IMR-90 (cell line): Measurements from ENCODE around the gene PIH1D1. TPM values are rescaled to one million over a fixed set of nuclear protein-coding genes. Genes with fewer than 3 reads are reported as not detected.

Source experiments
- ATAC-seq: fragments of 200-7000 bp; cut with Tn5 transposase; 2 replicates; pipeline ENCODE4 v1.9.1; 2020; ENCODE audit warnings: low read depth, mild to moderate bottlenecking, moderate library complexity
- BruUV-seq: library from RNA; stranded (reverse); fragments of 400-500 nt; replicated peaks from 2 replicates; lab custom pipeline; 2021; lab: Mats Ljungman, UMichigan
- CTCF ChIA-PET: fragments of 300-600 bp; formaldehyde crosslinking; extraction: SDS; loops from one replicate; lab custom pipeline; 2021; ENCODE audit warnings: antibody characterized with exemption; lab: Yijun Ruan, JAX
- POLR2A ChIA-PET: fragments of 300-600 bp; sonication (Branson Sonifier 250); formaldehyde crosslinking; loops from one replicate; lab custom pipeline; 2022; ENCODE audit warnings: antibody characterized with exemption; ENCODE audit not compliant: unreplicated experiment; lab: Charles Lee
- DNase-seq: peaks from one replicate; pipeline ENCODE4 v3.0.0; 2013
- H2AFZ ChIP-seq: replicated peaks from 2 replicates; pipeline ENCODE3; 2013; ENCODE audit warnings: low read length, mild to moderate bottlenecking; ENCODE audit not compliant: poor library complexity
- H2AK5ac ChIP-seq: 2 replicates; pipeline ENCODE4 v1.6.1; 2013; ENCODE audit warnings: low read depth, low read length, inconsistent platforms
- H2AK9ac ChIP-seq: replicated peaks from 2 replicates; pipeline ENCODE3; 2013; ENCODE audit warnings: mild to moderate bottlenecking, low read depth, low read length, moderate library complexity; ENCODE audit not compliant: poor library complexity
- H2BK120ac ChIP-seq: 2 replicates; pipeline ENCODE4 v1.6.1; 2013; ENCODE audit warnings: low read depth, low read length, inconsistent platforms
- H2BK15ac ChIP-seq: 3 replicates; pipeline ENCODE4 v1.6.1; 2013; ENCODE audit warnings: low read depth, low read length, inconsistent platforms
- H2BK20ac ChIP-seq: 2 replicates; pipeline ENCODE4 v1.6.1; 2013; ENCODE audit warnings: low read depth, mild to moderate bottlenecking, inconsistent platforms, low read length, moderate library complexity
- H2BK5ac ChIP-seq: 2 replicates; pipeline ENCODE4 v1.6.1; 2013; ENCODE audit warnings: mild to moderate bottlenecking, low read depth, low read length, inconsistent platforms; ENCODE audit not compliant: poor library complexity, severe bottlenecking
- H3K14ac ChIP-seq: replicated peaks from 2 replicates; pipeline ENCODE4 v1.6.1; 2013; ENCODE audit warnings: low read depth, low read length, inconsistent platforms
- H3K18ac ChIP-seq: 2 replicates; pipeline ENCODE4 v1.6.1; 2013; ENCODE audit warnings: low read depth, low read length, control low read depth
- H3K23ac ChIP-seq: 2 replicates; pipeline ENCODE4 v1.6.1; 2013; ENCODE audit warnings: low read depth, low read length, inconsistent platforms
- H3K27ac ChIP-seq: 2 replicates; pipeline ENCODE4 v1.5.1; 2013; ENCODE audit warnings: mild to moderate bottlenecking, control low read depth, low read length; ENCODE audit not compliant: insufficient read depth
- H3K27me3 ChIP-seq: 2 replicates; pipeline ENCODE4 v1.6.1; 2013; ENCODE audit warnings: low read length; ENCODE audit not compliant: control insufficient read depth, insufficient read depth
- H3K36me3 ChIP-seq: 2 replicates; pipeline ENCODE4 v1.6.1; 2013; ENCODE audit warnings: low read length, mixed read lengths; ENCODE audit not compliant: control insufficient read depth, insufficient read depth
- H3K4ac ChIP-seq: 2 replicates; pipeline ENCODE4 v1.6.1; 2013; ENCODE audit warnings: low read depth, low read length, inconsistent platforms
- H3K4me1 ChIP-seq: 2 replicates; pipeline ENCODE4 v1.6.1; 2013; ENCODE audit warnings: low read length, mixed read lengths; ENCODE audit not compliant: control insufficient read depth, insufficient read depth
- H3K4me2 ChIP-seq: 2 replicates; pipeline ENCODE4 v1.6.1; 2013; ENCODE audit warnings: low read depth, mild to moderate bottlenecking, control low read depth, low read length, moderate library complexity
- H3K4me3 ChIP-seq: 2 replicates; pipeline ENCODE4 v1.5.1; 2013; ENCODE audit warnings: low read depth, mild to moderate bottlenecking, control low read depth, low read length, moderate library complexity; ENCODE audit not compliant: insufficient read depth
- H3K56ac ChIP-seq: 2 replicates; pipeline ENCODE4 v1.6.1; 2013; ENCODE audit warnings: low read length, inconsistent platforms; ENCODE audit not compliant: insufficient read depth; ENCODE audit errors: extremely low read depth
- H3K79me1 ChIP-seq, 2 experiments: 2 replicates each; pipeline ENCODE4 v1.6.1; 2013; ENCODE audit warnings: low read length in 2 of 2, inconsistent platforms in 1 of 2, low read depth in 1 of 2
- H3K9ac ChIP-seq: 2 replicates; pipeline ENCODE4 v1.6.1; 2013; ENCODE audit warnings: low read depth, low read length, control low read depth
- H3K9me1 ChIP-seq: 2 replicates; pipeline ENCODE4 v1.6.1; 2013; ENCODE audit warnings: low read length, inconsistent platforms; ENCODE audit not compliant: insufficient read depth
- H3K9me3 ChIP-seq: 2 replicates; pipeline ENCODE4 v1.6.1; 2013; ENCODE audit warnings: low read length; ENCODE audit not compliant: control insufficient read depth, insufficient read depth
- H4K20me1 ChIP-seq: 2 replicates; pipeline ENCODE4 v1.6.1; 2013; ENCODE audit warnings: low read length, inconsistent platforms; ENCODE audit not compliant: insufficient read depth
- H4K5ac ChIP-seq: 2 replicates; pipeline ENCODE4 v1.6.1; 2013; ENCODE audit warnings: mild to moderate bottlenecking, low read depth, low read length, control low read depth
- H4K8ac ChIP-seq, 2 experiments: 2 replicates each; pipeline ENCODE4 v1.6.1; 2013; ENCODE audit warnings: low read depth in 2 of 2, low read length in 2 of 2, control low read depth in 1 of 2, inconsistent platforms in 1 of 2
- H4K91ac ChIP-seq: 2 replicates; pipeline ENCODE4 v1.6.1; 2013; ENCODE audit warnings: low read depth, low read length, inconsistent platforms; ENCODE audit not compliant: insufficient read depth
- BHLHE40 ChIP-seq: fragments of 150-350 bp; IDR thresholded peaks from 2 replicates; pipeline ENCODE4 v1.6.1; 2016; ENCODE audit warnings: mild to moderate bottlenecking, low read depth, low read length
- CEBPB ChIP-seq: IDR thresholded peaks from 2 replicates; pipeline ENCODE4 v1.6.1; 2012; ENCODE audit warnings: low read depth, low read length, improper control_type of control experiment
- CHD1 ChIP-seq: IDR thresholded peaks from 2 replicates; pipeline ENCODE4 v1.6.1; 2012; ENCODE audit warnings: low read depth, low read length, improper control_type of control experiment
- ELK1 ChIP-seq: fragments of 150-350 bp; IDR thresholded peaks from 2 replicates; pipeline ENCODE4 v1.6.1; 2016; ENCODE audit warnings: low read depth, mild to moderate bottlenecking, low read length, moderate library complexity, borderline replicate concordance
- FOS ChIP-seq: fragments of 150-350 bp; IDR thresholded peaks from 2 replicates; pipeline ENCODE4 v1.6.1; 2016; ENCODE audit warnings: low read depth, low read length
- MAFK ChIP-seq: IDR thresholded peaks from 2 replicates; pipeline ENCODE4 v1.6.1; 2012; ENCODE audit warnings: low read depth, low read length, improper control_type of control experiment
- MAZ ChIP-seq: IDR thresholded peaks from 2 replicates; pipeline ENCODE4 v1.6.1; 2012; ENCODE audit warnings: low read depth, mild to moderate bottlenecking, low read length, improper control_type of control experiment, moderate library complexity, borderline replicate concordance
- MXI1 ChIP-seq: IDR thresholded peaks from 2 replicates; pipeline ENCODE4 v1.6.1; 2012; ENCODE audit warnings: low read depth, mild to moderate bottlenecking, low read length, moderate library complexity, borderline replicate concordance
- NFE2L2 ChIP-seq: fragments of 150-350 bp; IDR thresholded peaks from 2 replicates; pipeline ENCODE4 v1.6.1; 2016; ENCODE audit warnings: low read depth, mild to moderate bottlenecking, low read length
- POLR2A ChIP-seq: IDR thresholded peaks from 2 replicates; pipeline ENCODE4 v1.6.1; 2012; ENCODE audit warnings: mild to moderate bottlenecking, low read depth, low read length
- RCOR1 ChIP-seq: IDR thresholded peaks from 2 replicates; pipeline ENCODE4 v1.6.1; 2012; ENCODE audit warnings: mild to moderate bottlenecking, low read length, improper control_type of control experiment; ENCODE audit not compliant: insufficient replicate concordance
- RFX5 ChIP-seq: IDR thresholded peaks from 2 replicates; pipeline ENCODE4 v1.8.0; 2012; ENCODE audit warnings: low read depth, mild to moderate bottlenecking, low read length, moderate library complexity
- SMC3 ChIP-seq: fragments of 150-350 bp; IDR thresholded peaks from 2 replicates; pipeline ENCODE4 v1.6.1; 2016; ENCODE audit warnings: low read depth, mild to moderate bottlenecking, antibody characterized with exemption, low read length, moderate library complexity
- USF2 ChIP-seq: fragments of 150-350 bp; IDR thresholded peaks from 2 replicates; pipeline ENCODE4 v1.6.1; 2017; ENCODE audit warnings: mild to moderate bottlenecking, antibody characterized with exemption, low read length, low read depth
- WGBS, 2 experiments: methylation state at CpG; one replicate each; pipeline versions ENCODE4 v1.1.5 to v1.1.7; 2013; ENCODE audit warnings: missing lambda C conversion rate in 2 of 2; ENCODE audit not compliant: insufficient read length in 1 of 2; ENCODE audit errors: extremely low coverage in 2 of 2; 5-methylcytosine and 5-hydroxymethylcytosine counted together
- dilution Hi-C: fragments of 300-500 bp; cut with HindIII; formaldehyde crosslinking; loops from one replicate; pipeline ENCODE4 v1.14.3; 2018; ENCODE audit warnings: low sequenced_read_pairs; ENCODE audit not compliant: unreplicated experiment
- in situ Hi-C: fragments of 300-500 bp; cut with MboI; formaldehyde crosslinking; loops from 3 replicates; pipeline ENCODE4 v1.14.3; 2019; ENCODE audit warnings: low sequenced_read_pairs, inconsistent platforms, mixed read lengths
- intact Hi-C: fragments of 100-400 bp; cut with micrococcal nuclease; formaldehyde crosslinking; loops from 2 replicates; pipeline ENCODE4 v1.10.0; 2022
- polyA plus RNA-seq, 3 experiments: library from polyadenylated mRNA; depleted of rRNA; stranded (reverse); fragments of >200 nt; gene quantifications; 2 replicates each; pipeline ENCODE4 v1.2.3, GENCODE V29; 2012; ENCODE audit warnings: low replicate concordance in 1 of 3
- total RNA-seq: library from RNA; depleted of rRNA; stranded (reverse); fragments of >200 nt; gene quantifications from 2 replicates; pipeline ENCODE4 v1.2.3, GENCODE V29; 2012

Gene PIH1D1
- total and polyA plus RNA-seq, 2 of the 4 experiments (the other 2 are of a cell fraction): 77.9 to 122 TPM

GRCh38 chr19:49442771-49443365 lies 8.7 kb downstream of the PIH1D1 start:
- CTCF ChIA-PET: interaction anchor here (0.6 kb wide), 1 partner anchor 178 kb away, joined by 3 read pairs; no protein-coding TSS in a partner anchor

More at GRCh38 chr19:49442771-49443365, 8.7 kb downstream of the PIH1D1 start:
- H2BK20ac ChIP-seq: no peak overlapping the region
- no TSS peak for BruUV-seq
- peaks cover 4% of the 10 kb centered on the region; the same call in 1 of the 2 replicates for H3K36me3 ChIP-seq
- no peak overlapping the region for H2AK5ac ChIP-seq
- peaks cover 0 to under 1% of the 10 kb centered on the region in 2 experiments; a peak in 2 of 4 replicates for H3K79me1 ChIP-seq
- no peak overlapping the region for H3K4ac ChIP-seq
- H4K5ac ChIP-seq: no peak overlapping the region
- H2BK15ac ChIP-seq: no peak overlapping the region
- WGBS, 2 experiments: 0% methylated on average over 5 of the region's 43 CpGs; no CpG with 5 or more reads in 1 of the 2 experiments
- no peak overlapping the region for H3K18ac ChIP-seq
- no peaks in the 10 kb centered on the region for H3K9me3 ChIP-seq
- H3K27me3 ChIP-seq: peaks cover 44% of the 10 kb centered on the region
- peaks cover 3% of the 10 kb centered on the region; the same call in 1 of the 2 replicates for H3K9me1 ChIP-seq
- dilution Hi-C loops (no loop called here), intact Hi-C loops (loop anchor here (1.0 kb wide), 4 partner anchors 51 to 217 kb away; partner anchors contain the start of gene DKKL1), in situ Hi-C loops (loop anchor here (10.0 kb wide), 1 partner anchor 48 kb away; no protein-coding TSS in a partner anchor)
- peak; percentile 79 for ATAC-seq
- peaks cover 3% of the 10 kb centered on the region; the same call in 1 of the 2 replicates for H4K20me1 ChIP-seq
- peak overlapping the region; percentile 85 for H2AK9ac ChIP-seq
- H3K4me1 ChIP-seq: no peaks in the 10 kb centered on the region
- peak overlapping the region; percentile 82 for H3K4me2 ChIP-seq
- H2BK120ac ChIP-seq: no peak overlapping the region
- H3K4me3 ChIP-seq: peak overlapping the region; percentile 53
- H4K91ac ChIP-seq: no peak overlapping the region; the same call in 1 of the 2 replicates
- no peak overlapping the region; the same call in 1 of the 2 replicates for H3K23ac ChIP-seq
- no peak overlapping the region; the same call in 1 of the 2 replicates for H3K27ac ChIP-seq
- POLR2A ChIA-PET: no interaction called here
- no peak overlapping the region for H3K14ac ChIP-seq
- peak overlapping the region; percentile 100 for H2AFZ ChIP-seq
- peak; percentile 73 for DNase-seq
- H3K56ac ChIP-seq: 0 out of 2 replicates have a peak overlapping the region, but pooled peaks have one; percentile 10
- H3K9ac ChIP-seq: peak overlapping the region; percentile 45
- no peak overlapping the region for H2BK5ac ChIP-seq
- H4K8ac ChIP-seq: peak overlapping the region in 1 of 2 experiments; percentile 54; a peak in 1 of 4 replicates
- TF ChIP-seq POLR2A: no peak
- TF ChIP-seq SMC3: no peak
- no peak for TF ChIP-seq CHD1
- TF ChIP-seq NFE2L2: no peak
- TF ChIP-seq RCOR1: no peak
- TF ChIP-seq MAZ: no peak; the same call in 1 of the 2 replicates
- no peak for TF ChIP-seq USF2
- TF ChIP-seq FOS: no peak
- no peak for TF ChIP-seq MAFK
- TF ChIP-seq BHLHE40: no peak
- no peak for TF ChIP-seq RFX5
- TF ChIP-seq ELK1: no peak
- no peak for TF ChIP-seq CEBPB
- TF ChIP-seq MXI1: no peak
